NCI-H2107 treated with DMSO at 0.1 percent for 48 hours (cell line): ENCODE measurements around the gene PROSER3.
"Not testable (repeated sequence)": the region's sequence is repeated elsewhere in the genome, so short reads cannot be mapped to it uniquely, and the experiment has no call there.

Experiments used
- DNase-seq: peaks from one replicate; lab custom pipeline; 2025; ENCODE audit not compliant: unreplicated experiment; lab: John Stamatoyannopoulos, UW

The PROSER3 gene

DNA sequence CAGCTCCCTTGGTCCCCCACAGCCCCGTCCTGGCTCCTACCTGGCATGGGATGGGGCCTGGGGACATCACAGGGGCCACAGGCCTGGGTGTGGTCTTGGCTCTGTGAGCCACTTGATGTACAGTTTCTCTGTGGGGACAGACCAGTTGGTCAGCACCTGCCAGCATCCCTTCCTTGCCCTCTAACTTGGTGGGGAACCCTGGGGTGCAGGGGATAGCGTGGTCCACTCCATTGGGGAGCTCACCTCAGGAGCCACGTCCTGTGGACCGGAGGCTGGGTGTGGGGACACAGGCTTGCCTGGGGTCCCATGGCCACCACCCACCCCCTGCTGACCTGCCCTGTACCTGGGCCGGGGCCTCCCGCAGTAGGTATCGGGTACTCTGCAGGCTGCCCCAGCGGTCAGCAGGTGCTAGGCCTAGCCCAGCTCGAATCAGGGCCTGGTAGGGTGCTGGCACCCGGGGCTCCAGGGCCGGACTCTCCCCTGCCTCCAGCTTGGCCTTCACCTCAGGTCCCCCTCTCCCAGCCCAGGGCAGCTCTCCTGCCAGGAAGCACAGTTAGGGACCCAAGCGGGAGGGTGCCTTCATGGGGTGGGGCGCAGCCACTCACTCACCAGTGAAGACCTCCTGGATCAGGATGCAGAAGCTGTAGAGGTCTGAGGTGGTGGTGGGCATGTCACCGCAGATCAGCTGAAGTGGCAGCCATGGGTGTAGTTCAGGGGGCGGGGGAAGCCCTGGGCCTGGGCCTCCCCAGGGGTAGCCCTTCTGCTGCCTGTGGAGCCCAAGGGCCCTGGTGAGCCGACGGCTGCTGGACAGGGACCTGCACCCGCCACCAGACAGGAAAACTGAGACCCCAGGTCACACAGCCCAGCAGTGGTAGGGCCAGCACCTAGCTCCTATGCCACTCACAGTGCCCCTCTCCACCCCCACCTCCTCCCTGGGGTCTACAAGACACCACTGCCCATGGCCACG, 32.3 kb downstream of the PROSER3 start:
- no peak for DNase-seq

DNA sequence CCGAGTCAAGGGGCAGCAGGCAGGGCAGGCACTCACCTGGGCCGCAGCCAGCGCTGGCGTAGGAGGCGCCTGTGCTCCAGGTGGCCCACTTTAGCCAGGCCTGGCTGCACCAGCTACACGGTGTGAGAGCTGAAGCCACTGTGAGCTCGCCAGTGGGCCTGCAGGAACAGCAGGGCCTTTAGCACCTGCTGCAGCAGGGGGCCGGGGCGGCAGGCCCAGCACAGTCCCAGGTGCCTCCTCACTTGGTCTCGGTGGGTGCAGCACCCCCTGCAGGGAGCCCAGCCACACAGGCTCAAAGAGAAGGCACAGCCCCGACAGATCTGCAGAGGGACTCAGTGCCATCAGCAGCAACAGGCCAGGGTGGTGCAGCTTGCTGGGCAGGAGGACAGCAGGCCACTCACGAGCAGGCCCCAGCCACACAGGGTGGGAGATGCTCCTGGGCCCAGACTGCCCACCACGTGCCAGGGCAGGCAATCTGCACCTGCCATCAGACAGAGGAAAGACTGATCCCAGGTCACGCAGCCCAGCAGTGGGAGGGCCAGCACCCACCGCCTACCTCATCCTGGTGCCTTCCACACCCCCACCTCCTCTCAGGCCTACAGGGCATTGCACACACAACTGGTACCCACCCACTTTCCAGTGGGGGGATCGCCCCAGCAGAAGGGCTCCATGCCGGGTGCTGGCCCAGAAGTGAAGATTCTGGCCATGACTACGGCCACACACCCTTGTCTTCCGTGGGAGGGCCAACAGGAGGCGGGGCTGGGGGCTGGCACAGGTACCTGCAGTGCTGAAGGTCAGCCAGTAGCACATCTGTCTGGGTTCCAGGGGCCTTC, 33.2 kb downstream of the PROSER3 start:
- DNase-seq: peak; percentile 24

DNA sequence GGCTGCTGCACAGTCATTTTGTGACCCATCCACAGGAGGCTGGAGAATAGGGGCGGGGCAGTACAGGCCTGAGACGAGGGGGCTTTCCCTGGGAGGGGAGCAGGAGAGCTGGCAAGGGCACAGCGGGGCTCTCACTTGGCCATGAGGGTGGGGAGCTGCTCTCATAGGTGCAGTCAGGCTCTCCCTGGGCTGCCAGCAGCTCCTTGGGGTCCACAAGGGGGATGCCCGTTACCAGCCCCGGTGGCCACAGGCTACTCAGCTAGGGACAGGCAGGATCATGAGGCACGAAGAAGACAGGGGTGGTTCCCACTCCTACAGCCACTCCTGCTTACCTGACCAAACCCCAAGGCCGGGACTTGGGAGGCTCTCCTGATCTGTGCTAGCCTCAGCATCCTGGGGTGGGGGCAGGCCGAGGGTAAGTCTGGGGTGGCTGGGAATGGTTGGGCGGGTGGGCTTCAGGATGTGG, 33.9 kb downstream of the PROSER3 start:
- DNase-seq: no peak

DNA sequence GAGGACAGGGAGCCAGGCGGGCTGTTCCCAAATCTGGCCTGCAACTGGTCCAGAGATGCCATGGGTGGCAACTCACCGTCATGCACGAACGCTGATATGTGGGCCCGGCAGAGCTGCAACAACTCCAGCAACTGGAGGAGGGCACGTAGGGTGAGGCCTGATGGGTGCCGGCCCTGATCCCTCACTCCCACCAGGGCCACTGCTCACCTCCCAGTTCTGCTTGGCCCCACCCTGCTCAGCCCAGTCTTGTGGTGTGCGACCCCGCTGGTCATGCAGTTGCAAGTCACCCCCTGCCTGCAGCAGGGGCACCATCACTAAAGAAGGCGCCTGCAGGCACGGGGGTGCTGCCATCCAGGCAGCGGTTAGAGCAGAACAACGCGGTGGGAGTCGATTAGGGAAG, 34.3 kb downstream of the PROSER3 start:
- no peak for DNase-seq

DNA sequence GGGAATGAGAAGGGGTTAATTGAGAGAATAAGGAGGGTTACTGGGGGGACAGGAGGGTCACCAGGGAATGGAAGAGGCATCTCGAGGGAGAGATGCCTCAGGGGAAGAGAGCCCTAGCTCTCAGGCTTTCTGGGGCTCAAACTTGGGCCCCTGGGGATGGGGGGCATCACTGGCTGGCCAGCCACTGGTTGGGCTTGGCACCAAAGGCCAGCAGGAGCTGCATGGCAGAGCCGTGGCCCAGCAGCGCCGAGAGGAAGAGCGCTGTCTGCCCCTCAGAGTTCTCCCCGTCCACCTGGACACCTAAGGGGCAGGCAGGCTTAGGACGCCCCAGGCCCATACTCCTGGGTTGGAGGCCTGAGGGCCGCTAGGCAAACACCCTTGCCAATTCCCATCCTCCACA, 34.9 kb downstream of the PROSER3 start:
- no peak for DNase-seq

DNA sequence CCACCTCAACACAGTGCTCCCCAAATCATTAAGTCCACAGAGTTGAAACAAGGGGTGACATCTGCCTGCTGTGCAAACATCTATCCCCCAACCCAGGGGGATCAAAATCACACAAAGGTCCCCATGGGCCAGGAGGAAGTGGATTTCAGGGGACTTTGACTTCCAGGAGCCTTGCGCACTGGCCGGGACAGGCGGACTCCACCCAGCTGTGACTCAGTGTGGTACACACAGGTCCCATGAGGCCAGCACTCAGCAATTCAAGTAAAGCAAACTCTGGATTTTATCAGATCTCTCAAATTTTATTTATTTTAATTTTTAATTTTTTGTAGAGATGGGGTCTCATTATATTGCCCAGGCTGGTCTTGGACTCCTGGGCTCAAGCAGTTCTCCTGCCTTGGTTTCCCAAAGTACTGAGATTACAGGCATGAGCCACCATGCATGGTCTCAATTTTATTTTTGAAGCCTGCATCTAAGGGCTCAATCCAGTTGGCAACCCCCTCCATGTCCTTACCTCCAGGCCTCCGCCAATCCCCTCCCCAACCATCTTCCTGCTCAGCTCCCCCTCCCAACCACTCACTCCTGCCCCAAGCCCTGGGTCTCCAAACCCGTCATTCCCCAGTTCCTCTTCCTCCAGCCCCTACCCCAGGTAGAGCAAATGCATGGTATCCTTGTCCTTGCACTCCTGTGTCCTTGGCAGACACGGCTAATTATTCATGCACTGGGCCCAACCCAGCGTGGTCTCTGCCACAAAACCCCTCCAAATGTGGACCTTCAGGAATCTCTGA, 35.6 kb downstream of the PROSER3 start:
- DNase-seq: no peak

DNA sequence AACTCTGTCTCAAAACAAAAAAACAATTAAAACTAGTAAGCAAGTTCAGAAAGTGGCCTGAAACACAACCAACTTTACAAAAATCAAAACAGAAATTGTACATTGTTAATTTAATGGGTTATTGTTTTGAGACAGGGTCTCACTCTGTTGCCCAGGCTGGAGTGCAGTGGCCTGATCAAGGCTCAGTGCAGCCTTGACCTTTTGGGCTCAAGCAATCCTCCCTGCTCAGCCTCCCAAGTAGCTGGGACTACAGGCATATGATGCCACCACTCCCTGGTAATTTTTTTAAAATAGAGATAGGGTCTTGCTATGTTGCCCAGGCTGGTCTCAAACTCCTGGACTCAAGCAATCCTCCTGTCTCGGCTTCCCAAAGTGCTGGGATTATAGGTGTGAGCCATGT, 37.6 kb downstream of the PROSER3 start:
- not testable (repeated sequence) for DNase-seq

DNA sequence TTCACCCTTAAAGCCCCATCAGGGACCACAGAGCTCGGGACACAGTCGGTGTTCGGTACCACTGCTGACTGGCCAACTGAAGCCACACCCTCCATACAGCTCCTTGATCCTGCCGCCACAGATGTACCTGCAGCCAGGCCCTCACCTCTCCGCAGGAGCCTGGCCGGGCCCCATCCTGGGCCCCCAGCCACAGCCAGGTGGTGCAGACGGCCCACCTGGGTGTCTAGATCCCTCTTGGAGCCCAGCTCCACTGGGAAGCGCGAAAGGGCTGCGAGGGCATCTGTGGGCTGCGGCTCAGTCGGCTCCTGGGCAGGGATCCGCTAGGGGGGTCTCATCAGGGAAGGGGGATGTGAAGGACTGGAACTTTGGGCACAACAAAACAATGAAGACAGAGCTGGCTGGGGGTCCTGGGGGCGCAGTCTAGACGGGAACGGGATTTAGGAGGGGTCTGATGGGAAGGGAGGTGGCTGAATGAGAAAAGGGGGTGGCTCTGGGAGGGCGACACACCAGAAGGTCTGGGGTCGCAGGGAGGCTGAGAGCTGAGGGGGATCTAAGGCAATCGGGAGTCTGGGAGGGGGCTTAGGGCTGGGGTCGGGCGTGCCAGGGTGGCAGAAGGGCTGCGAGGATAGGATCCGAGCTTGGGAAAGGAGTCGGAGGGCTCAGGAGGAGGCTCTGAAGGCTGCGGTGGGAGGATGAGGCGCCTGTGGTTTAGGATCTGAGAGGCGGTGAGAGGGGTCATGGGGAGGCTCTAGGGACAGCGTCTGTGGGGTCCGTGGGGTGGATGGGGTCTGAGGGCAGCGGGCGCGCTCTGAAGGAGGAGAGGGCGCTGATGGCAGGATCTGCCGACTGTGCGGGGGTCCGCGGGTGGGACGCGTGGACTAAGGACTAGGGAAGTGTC, 38.9 kb downstream of the PROSER3 start:
- no peak for DNase-seq

DNA sequence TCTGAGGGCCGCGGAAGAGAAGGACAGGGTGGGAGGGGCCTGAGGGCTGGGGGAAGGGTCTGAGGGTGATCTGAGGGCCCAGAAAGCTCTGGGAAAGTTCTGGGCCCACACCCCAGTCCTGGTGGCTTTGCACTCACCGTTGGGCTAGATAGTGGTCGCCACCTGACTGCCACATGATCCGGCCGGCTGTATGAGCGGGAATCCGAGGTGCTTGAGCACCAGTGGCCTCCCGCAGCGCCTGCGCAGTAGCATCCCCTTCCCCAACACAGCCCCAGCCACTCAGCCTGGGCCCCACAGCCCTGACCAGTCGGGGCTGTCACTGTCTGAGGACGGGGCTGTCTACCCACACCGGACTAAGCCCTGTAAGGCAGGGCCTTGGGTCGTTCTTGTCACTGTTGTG, 39.7 kb downstream of the PROSER3 start:
- DNase-seq: no peak

DNA sequence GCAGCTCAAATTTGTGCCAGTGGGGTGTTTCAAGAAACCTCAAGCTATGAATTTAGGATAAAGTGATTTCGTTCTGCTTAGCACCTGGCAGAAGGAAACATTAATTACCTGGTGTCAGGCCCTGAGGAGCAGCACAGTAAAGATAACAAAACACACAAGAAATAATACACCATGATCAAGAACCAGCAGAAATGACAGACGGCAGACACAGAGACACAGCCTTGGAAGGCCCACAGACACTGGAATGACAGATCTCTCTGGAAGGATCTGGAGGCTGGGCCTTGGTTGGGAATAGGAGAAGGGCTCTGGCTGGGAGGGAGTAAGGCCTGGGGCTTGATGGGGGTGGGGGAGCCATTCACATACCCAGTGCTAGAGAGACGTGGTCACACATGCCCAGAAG, 43.9 kb downstream of the PROSER3 start:
- DNase-seq: no peak

DNA sequence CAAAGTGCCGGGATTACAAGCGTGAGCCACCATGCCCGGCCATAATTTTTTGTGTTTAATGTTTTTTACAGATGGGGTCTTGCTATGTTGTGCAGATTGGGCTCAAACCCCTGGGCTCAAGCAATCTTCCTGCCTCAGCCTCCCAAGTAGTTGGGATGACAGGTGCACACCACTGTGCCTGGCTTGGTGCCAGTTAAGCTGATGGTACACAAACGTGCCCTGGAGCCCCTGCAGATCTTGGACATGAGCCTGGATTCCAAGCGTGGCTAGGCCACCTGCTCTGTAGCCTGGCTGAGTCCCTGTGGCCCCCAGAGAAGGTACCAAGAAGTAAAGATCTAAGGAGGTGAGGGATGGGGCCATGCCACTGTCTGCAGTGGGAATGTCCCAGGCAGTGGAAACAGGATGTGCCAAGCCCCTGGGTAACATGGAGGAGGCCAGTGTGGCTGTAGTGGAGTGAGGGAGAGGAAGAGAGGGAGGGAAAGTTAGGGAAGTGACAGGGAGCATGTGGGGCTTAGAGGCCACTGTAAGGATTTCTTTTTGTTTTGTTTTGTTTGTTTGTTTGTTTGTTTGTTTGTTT, 47.6 kb downstream of the PROSER3 start:
- no peak for DNase-seq

DNA sequence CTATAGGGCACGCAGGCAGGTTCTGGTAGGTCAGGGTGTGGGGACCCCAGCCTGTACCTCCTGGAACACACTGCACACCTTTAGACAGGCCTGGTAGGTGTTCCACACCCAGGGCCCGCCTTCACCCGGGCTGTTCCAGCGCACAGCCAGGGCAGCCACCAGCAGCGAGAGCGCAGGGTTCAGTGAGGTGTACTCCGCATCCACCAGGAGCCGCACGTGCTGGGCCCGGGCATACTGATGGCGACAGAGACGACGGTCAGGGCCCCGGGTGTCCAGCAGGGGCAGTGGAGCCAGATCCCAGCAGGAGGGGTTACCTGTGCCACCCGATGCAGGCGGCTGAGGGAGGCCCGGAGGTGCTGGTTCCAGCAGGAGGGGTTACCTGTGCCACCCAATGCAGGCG, 48.6 kb downstream of the PROSER3 start:
- no peak for DNase-seq

DNA sequence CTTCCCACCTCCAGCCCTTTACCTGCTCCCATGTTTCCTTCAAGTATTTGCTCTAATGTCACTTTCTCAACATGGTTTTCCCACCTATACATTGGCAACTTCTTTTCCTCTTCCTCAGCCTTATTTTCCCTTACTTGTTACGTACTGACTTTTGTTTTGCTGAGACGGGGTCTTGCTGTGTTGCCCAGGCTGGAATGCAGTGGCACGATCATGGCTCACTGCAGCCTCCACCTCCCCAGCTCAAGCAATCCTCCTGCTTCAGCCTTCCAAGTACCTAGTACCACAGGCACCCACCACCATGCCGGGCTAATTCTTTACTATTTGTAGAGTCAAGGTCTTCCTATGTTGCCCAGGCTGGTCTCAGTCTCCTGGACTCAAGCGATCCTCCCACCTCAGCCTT, 49.7 kb downstream of the PROSER3 start:
- no peak for DNase-seq

DNA sequence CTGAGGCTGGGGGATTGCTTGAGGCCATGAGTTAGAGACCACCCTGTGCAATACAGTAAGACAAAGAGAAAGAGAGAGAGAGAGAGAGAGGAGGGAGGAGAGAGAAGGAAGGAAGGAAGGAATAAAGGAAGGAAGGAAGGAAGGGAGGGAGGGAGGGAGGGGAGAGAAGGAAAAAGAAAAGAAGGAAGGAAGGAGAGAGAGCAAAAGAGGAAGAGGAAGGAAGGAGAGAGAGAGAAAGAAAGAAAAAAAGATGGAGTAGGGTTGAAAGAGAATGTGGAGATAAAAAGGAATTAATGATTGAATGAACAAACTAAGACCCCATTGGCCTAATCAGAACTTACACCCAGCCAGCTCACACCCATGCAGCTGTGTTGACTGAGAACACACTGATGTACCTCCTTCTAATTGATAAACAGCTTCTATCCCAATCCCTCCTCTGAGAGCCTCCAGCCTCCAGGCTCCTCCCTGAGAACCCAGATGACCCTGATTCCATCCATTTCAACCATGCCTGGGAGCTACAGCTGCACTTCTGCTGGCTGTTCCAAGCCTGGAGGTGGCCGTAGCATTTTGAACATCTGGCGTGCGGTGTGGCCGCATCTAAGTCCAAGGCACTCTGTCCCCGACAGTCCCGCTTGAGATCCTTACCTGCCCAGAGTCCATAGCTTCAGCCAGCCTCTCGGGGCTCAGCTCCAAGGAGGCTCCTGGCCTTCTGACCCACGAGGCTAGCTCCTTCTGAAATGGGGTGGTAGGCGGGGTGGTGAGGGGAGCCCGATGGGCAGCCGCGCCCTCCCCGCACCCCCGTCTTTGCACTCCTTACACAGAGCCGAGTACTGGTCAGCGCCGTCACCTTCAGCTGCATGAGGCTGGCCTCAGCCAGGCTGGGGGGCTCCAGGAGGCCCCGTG, 53.6 kb downstream of the PROSER3 start:
- no peak for DNase-seq

DNA sequence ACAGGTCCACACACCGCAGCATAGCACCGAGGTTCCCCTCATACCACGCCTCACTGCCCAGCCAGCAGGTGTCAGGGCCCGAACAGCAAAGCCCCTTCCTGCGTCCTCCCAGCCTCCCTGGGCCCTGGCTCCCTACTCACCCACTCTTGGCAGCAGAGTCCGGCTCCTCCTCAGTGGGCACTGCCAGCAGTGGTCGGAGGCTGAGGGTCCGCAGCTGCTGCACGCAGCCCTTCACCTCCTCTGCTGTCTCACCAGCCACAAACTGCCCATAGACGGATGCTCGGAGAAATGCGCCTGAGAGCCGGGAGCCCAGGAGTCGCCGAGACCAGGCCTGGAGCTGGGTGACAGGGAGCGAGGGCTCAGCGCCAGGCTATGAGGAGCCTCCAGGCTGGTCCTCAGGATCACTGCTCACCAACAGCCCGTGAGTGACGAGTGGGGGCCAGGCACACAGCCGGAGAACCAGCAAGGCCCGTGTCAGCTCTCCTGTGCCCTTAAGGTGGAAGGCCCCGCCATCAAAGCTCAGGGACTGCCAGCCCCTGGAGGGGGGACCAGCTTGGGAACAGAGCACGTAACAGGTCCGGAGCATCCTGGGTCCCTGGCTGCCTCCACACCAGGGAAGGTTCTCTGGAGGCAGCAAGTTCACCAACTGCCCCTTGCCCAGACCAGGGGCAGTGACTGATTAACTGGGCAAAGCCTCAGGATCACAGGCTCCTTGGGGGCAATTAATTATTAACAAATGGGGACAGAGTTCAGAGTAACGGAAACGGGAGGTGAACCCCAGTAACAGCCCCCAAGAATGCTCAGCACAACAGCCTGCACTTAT, 54.5 kb downstream of the PROSER3 start, which contains the start of gene PRODH2:
Gene PRODH2 (minus strand): TSS at position 626 of the 823 bp plus-strand sequence. CDS start 40 bp downstream, at position 586.
- DNase-seq: no peak

DNA sequence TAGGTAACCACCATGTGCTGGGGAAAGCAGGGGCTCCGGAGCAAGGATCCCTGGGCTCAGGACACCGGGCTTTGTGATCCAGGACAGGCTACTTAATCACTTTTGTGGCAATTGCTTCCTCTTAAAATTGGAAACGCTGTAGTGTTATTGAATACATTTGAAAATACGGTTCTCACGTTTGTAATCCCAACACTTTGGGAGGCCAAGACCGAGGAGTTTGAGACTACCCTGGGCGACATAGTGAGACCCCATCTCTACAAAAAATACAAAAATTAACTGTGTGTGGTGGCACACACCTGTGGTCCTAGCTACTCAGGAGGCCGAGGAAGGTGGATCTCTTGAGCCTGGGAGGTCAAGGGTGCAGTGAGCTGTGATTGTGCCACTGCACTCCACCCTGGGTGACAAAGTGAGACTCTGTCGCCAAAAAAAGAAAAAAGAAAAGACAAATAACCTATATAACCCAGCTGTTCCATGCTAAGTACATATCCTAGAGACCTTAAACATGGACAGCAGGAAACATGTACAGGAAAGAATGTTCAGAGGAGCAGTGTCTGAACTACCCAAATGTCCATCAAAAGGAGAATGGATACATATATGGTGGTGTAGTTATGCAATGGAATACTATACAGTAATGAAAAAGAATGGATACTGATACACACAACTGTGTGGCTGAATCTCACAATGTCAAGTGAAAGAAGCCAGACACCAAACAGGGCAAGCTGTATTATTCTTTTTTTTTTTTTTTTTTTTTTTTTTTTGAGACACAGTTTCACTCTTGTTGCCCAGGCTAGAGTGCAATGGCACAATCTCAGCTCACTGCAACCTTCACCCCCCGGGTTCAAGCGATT, 55.3 kb downstream of the PROSER3 start:
- DNase-seq: no peak

DNA sequence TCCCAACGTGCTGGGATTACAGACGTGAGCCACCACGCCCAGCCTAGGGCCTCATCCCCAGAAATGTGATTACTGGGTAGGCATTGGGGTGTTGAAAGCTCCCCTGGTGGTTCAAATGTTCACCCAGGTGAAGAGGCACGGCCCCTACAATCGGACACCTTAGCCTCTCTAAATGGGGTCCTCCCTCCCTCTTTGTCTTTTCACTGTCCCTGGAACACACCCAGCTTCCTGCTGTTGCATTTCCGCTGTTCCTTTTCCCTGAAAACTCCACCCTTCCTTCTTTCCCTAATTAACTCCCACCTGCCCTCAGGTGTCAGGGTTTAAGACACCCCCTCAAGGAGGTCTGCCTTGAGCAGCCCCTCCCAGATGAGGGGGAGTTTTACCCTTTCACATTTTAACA, 58.3 kb downstream of the PROSER3 start:
- no peak for DNase-seq
